8988T (cell line): ENCODE measurements around the gene BMP10.

ENCODE experiments used
- DNase-seq: peaks from one replicate; pipeline ENCODE4 v3.0.0; 2011

The BMP10 gene

DNA sequence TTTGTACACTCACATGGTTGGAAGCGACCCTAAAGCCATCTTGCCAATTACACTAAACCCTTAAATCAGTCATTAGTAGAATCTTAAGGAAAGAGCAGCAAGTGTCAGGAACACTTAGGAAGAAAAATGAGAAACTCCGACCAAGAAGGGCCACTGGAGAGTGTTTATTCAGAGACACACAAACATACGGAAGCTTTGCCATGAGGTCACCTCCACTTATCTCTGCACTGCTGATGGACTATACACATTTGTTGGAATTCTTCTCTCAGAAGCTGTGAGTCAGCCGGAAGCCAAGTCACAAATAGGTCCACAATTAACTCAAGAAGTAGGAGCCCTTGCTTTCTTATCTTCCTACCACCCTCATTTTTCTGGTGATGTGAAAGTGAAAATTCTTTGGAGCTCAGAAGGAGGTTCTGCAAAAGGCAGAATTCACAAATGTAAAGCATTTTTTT is 21.6 kb downstream of the BMP10 start:
- DNase-seq, result no peak

DNA sequence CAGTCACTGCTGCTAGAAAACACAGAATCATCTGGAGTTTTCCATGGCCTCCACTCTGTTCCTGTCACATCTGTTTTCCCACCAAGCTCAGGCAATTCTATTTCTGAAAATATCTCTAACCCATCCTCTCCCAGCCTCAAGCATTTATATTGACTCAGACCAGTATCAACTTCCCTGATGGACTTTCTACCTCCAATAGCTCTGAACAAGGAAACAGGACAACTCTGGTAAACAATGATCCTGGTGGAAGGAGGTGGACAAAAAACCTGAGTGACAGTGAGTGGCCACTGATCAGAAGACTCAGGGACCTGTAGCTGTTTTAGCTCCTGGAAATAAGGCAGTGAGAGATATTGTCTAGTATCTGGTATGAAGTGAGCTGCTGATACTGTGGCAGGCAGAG is 23.4 kb downstream of the BMP10 start:
- DNase-seq, result no peak

DNA sequence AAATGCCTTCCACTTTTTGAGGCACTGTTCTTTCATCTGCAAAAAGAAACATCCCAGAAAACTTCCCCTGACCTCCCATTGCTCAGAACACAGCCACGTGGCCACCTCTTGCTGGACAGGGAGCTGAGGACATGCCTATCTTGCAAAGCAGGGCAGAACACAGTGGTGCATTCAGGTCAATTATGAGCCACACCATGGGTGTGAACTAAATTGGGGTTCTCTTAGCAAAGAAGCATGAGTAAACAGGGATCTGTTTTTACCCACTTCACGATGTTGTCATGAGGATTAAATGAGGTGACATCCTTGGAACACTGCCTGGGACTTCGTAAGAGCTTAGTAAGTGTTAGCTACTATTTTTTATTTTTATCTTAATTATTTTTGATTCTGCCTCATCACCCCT is 25.1 kb downstream of the BMP10 start:
- no peak for DNase-seq

- DNase-seq, result no peak
These were observed 26.2 kb downstream of the BMP10 start for GRCh38 chr2:68845043-68845442.

DNA sequence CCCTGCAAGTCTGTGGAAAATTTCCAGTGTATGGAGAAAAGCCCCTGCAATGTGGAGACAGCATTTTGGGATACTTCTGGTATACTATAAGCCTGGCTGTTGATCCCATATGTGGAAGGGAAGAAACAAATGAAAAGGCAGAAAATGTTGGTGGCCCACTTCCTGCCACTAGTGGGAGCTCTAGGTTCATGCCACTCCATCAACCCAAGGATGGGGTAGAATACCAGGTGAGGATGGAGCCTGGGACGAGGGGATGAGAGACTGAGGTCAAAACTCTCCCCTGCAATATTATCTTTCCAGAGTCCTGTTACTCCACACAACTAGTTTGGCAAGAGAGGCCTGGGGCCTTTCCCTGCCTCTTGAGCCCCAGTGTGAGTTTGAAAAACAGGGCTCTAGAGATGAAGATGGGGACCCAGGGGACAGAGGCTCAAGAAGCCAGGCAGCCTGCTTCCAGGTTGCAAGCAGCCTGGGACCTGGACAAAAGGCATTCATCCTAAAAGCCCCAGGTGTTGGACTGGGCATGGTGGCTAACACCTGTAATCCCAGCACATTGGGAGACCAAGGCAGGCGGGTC is 31.9 kb downstream of the BMP10 start:
- DNase-seq, result peak; percentile 18

DNA sequence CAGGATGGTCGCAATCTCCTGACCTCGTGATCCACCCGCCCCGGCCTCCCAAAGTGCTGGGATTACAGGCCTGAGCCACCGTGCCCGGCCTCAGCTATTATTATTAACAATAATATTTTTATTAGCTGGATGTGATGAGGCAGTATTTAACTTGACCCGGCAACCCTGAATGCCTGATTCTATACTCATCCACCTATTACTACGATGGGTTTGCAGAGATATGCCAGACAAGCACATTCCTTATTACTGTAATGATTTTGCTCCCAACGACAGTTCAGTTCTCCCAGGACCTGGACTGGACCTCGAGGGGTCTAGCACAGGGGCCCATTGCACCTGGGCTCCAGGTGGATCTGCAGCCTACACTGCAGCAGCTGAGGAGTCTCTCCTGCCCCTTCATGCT is 32.6 kb downstream of the BMP10 start:
- DNase-seq, result no peak

DNA sequence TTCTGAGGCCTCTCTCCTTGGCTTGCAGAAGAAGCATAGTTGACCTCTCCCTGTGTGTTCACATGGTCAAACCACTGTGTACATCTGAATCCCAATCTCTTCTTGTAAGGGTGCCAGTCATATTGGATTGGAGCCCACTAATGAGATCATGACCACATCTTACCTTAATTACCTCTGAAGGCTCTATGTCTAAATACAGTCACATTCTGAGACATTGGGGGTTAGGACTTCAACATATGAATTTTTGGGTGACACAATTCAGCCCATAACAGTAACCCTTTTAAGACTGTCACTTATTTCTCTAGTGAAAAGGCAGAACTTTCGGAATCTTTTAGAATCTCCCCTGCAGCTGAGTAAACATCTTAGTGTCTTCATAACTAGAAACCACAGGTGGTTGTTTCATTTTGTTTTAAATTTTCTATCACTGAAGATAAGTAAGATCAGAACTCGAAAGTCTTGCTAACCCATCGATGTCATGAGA is 33.3 kb downstream of the BMP10 start:
- no peak for DNase-seq

- peak; percentile 38 for DNase-seq
These were observed 33.9 kb downstream of the BMP10 start for GRCh38 chr2:68837164-68837860.

GRCh38 chr2:68835621-68836020 is 35.6 kb downstream of the BMP10 start:
- DNase-seq, result no peak

DNA sequence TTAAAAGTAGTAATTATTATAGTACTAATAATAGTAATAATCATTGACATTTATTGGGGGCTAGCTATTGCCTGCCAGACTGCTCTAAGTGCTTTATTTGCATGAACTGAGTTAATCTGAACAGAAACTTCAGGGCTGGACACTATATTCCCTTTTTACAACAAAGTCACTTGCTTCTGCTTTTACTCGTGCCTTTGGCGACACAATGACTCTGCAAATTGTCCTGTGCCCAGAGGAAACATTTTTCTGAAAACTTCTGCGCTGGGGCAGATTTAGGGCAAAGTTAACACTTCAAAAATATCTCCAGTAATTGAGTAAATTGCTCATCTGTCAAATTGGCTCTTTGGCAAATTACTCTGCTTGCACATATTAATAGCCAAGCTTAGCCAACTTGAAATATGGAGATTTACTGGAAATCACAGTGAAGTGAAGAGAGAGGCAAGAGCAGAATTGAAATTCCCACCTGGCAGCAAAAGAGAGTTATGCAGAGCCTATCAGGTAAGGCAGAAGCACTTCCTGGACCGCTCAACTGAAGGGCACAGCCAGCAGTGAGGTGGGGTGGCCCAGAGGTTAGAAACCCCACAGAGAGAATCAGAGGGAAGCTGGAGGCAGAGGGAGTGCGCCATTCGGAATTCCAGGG is 36.3 kb downstream of the BMP10 start:
- no peak for DNase-seq

GRCh38 chr2:68833162-68833561 is 38.0 kb downstream of the BMP10 start:
- DNase-seq, result no peak

DNA sequence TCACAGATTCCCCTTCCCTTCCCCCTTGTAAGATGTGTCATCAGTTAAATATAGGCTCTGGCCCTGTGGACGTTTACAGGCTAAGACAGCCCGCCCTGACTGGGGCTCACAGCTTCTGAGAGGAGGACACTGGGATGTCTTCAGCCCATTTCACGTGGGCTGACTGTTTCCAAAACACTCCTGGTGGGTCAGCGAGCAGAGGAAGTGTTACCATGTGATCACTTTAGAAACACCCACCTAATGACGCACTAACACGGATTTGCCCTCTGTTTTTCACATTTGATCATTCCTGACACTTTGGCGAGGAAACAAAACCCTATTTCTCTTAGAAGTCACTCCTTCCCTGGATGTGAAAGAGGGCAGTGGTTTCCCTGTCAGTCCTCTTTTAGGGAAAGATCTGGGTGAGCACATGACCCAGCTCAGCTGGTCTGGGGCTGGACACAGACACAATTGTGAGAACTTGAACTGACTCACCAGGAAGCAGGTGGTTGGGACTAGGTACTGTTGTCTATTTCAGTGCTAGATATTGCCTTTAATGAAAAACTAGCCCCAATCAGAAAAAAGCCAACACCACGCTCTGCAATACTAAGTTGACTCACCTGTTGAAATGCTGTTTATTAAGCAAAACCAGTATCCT is 38.8 kb downstream of the BMP10 start:
- DNase-seq, result no peak

- no peak for DNase-seq
These were observed 39.4 kb downstream of the BMP10 start for GRCh38 chr2:68831686-68832232.

DNA sequence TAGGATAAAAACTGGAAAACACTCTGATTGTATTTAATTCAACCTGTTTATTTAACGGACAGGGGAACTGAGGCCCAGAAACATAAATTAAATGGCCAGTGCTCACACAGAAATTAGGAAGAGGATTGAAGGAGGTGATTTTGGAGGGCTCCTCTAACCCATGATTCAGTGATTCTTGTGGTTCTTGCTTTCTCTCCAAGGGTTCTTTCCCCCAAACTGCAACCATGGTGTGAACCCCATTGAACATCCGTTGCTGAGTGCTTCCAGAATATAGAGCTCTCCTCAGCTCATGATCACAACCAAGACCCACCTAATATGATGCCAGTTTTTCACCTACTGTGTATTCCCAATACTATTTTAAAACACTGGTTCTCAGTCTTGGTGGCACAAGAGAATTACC is 41.4 kb downstream of the BMP10 start:
- DNase-seq, result no peak

- peak; percentile 48 for DNase-seq
These were observed 42.1 kb downstream of the BMP10 start for GRCh38 chr2:68828887-68829708.

DNA sequence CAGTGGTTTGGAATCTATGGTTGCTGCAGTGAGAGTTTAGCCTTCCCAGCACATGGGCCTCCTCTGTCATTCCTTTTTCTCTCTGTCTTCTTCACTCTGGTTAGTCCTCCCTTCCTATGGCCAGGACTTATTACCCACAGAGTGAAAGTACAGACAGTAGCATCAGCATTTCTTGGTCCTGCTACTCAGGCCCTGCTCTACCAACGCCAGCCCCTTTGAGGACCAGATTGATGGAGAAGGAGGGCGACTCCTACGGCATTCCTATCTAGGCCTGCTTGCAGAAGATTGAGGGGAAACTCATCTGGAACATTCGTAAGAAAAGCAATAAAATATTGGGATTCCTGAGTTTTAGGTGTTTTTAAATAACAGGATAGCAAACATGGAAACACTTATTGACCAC is 43.5 kb downstream of the BMP10 start:
- no peak for DNase-seq

DNA sequence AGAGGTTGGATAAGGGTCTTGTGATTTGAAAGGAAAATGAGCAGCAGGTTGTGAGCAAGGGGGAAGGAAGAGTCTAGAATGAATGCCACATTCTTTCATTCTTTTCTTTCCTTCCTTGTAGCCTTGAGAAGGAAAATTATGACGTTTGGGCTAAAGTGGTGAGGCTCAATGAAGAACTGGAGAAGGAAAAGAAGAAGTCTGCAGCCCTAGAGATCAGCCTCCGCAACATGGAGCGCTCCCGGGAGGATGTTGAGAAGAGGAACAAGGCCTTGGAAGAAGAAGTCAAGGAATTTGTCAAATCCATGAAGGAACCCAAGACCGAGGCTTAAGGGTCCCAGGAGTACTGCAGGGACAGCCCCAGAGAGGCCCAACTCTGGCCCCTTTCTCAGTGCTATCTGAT is 45.3 kb downstream of the BMP10 start:
- no peak for DNase-seq

DNA sequence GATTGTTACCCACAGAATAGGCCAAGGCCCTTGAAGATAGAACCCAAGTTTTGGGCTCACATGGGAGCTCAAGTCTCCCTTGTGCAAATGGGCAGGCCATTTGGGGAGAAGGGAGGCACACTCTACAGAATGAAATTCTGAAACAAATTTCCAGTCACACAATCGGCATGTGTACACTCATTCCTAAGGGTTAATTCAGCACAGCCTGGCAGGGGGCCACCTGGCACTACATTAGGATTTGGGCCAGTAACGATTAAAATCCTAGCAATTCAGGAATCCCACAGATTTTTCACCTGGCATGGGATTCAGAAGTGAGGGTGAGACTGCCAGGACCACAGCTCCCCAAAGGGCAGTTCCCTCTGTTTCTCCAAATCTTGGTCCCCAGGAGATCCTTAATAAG is 46.4 kb downstream of the BMP10 start:
- DNase-seq, result peak; percentile 41

DNA sequence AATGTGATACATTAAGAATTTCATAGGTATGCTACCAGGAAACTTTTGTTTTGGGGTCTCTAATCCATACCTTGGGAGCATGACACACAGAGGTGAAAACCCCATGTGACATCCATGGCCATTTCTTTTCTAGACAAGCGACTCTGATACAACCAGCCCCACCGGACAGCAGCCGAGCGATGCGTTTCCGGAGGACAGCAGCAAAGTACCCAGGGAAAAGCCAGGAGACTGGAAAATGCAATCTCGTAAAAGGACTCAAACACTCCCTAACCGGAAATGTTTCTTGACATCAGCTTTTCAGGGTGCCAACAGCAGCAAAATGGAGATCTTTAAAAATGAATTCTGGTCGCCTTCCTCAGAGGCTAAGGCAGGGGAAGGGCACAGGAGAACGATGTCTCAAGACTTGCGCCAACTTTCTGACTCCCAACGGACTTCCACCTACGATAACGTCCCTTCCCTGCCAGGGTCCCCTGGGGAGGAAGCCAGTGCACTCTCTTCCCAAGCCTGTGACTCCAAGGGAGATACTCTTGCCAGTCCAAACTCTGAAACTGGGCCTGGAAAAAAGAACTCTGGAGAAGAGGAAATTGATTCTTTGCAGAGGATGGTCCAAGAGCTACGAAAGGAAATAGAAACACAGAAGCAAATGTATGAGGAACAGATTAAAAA is 48.9 kb downstream of the BMP10 start:
- DNase-seq, result no peak

DNA sequence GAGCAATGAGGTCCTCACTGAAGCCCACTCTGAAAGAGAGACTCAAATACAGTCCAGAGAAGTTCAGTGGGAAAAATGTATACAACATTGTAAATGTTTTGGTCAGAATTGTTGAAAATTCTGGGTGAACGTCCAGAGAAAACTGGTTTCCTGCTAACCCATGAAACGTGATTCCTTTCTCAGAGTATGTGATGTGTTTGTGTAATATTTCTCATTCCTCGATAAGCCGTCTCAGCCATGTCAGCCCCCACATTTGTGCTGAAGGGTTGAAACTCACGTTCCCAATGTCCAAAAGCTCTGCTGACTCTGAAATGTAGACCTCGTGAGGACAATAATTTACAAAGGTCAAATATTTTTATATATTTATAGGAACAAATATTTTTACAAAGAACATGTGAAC is 51.6 kb downstream of the BMP10 start:
- DNase-seq, result no peak

DNA sequence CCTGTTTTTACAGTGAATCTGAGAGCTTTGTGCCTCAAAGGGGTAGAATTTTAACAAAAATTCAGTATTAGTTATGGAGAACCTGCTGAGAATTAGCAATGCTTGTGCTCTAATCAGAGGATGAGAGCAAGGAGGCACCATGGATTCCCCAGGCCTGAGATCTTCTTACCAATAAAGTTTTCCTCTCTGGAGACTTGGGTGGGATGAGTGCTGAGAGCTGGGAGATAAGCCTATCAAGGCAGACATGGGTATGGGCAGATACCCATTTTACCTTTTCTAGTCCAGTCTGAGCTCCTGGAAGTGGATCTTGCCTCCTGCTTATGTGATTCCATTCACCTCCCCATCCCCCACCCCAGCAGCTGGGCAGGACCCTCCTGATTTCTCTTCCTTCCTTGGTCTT is 53.9 kb downstream of the BMP10 start:
- no peak for DNase-seq
